Osteoblast (primary cell): ENCODE results near the gene PRKCE. TPM values are rescaled to one million over a fixed set of nuclear protein-coding genes. Genes with fewer than 3 reads are reported as not detected.

Experiments
- DNase-seq: peaks from one replicate; pipeline ENCODE4 v3.0.0; 2011; ENCODE audit warnings: low spot score, mixed read lengths; ENCODE audit not compliant: insufficient read length; ENCODE audit errors: missing footprints
- H2AFZ ChIP-seq: 2 replicates; pipeline ENCODE4 v1.6.0; 2011; ENCODE audit warnings: mild to moderate bottlenecking, low read length
- H3K27ac ChIP-seq: 2 replicates; pipeline ENCODE4 v1.5.1; 2011; ENCODE audit warnings: mild to moderate bottlenecking, low read depth, low read length, moderate library complexity
- H3K27me3 ChIP-seq: 2 replicates; pipeline ENCODE4 v1.6.0; 2012; ENCODE audit warnings: mild to moderate bottlenecking, control low read depth, inconsistent platforms, low read length, moderate library complexity; ENCODE audit not compliant: insufficient read depth
- H3K36me3 ChIP-seq: 2 replicates; pipeline ENCODE4 v1.5.1; 2011; ENCODE audit warnings: mild to moderate bottlenecking, low read length, control low read depth, moderate library complexity; ENCODE audit not compliant: insufficient read depth
- H3K4me1 ChIP-seq: 2 replicates; pipeline ENCODE4 v1.5.1; 2011; ENCODE audit warnings: mild to moderate bottlenecking, low read length, control low read depth, moderate library complexity; ENCODE audit not compliant: insufficient read depth
- H3K4me2 ChIP-seq: 2 replicates; pipeline ENCODE4 v1.6.0; 2011; ENCODE audit warnings: mild to moderate bottlenecking, low read length; ENCODE audit not compliant: insufficient read depth
- H3K4me3 ChIP-seq: fragments of 200-600 bp; sonication (generic); 3 replicates; pipeline ENCODE4 v1.5.1; 2012; ENCODE audit warnings: mild to moderate bottlenecking, low read length, inconsistent platforms; ENCODE audit not compliant: insufficient read depth
- H3K79me2 ChIP-seq: 2 replicates; pipeline ENCODE4 v1.6.0; 2012; ENCODE audit warnings: mild to moderate bottlenecking, low read length, control low read depth, inconsistent platforms; ENCODE audit not compliant: insufficient read depth
- H3K9me3 ChIP-seq: 2 replicates; pipeline ENCODE4 v1.5.1; 2011; ENCODE audit warnings: low read depth, low read length, control low read depth
- H4K20me1 ChIP-seq: 2 replicates; pipeline ENCODE4 v1.6.0; 2012; ENCODE audit warnings: mild to moderate bottlenecking, low read length, control low read depth; ENCODE audit not compliant: insufficient read depth
- CTCF ChIP-seq: IDR thresholded peaks from 2 replicates; pipeline ENCODE4 v1.5.1; 2011; ENCODE audit warnings: mild to moderate bottlenecking, low read depth, low read length, moderate library complexity; ENCODE audit errors: extremely low read depth
- total RNA-seq: library from RNA; depleted of rRNA; stranded (reverse); fragments of >200 nt; gene quantifications from 2 replicates; pipeline ENCODE4 v1.2.3, GENCODE V29; 2012

Gene PRKCE
- total RNA-seq, 1 donor = 22.1 TPM

- Histone ChIP-seq H3K4me3 (no peak overlapping the region), H3K4me2 (no peak overlapping the region), H3K4me1 (no peaks in the 10 kb centered on the region), H3K36me3 (no peaks in the 10 kb centered on the region), H3K27ac (no peak overlapping the region), H4K20me1 (peaks cover 17% of the 10 kb centered on the region), H2AFZ (no peak overlapping the region), H3K9me3 (no peaks in the 10 kb centered on the region), H3K79me2 (no peaks in the 10 kb centered on the region), H3K27me3 (no peaks in the 10 kb centered on the region)
- DNase-seq = no peak
- TF ChIP-seq CTCF = no peak
Observed at GRCh38 chr2:45731141-45731540, 79.7 kb downstream of the PRKCE start.

- Histone ChIP-seq H3K79me2 (no peaks in the 10 kb centered on the region), H3K36me3 (no peaks in the 10 kb centered on the region), H3K4me2 (no peak overlapping the region), H3K4me1 (no peaks in the 10 kb centered on the region), H2AFZ (no peak overlapping the region), H3K27ac (no peak overlapping the region), H3K27me3 (no peaks in the 10 kb centered on the region), H3K9me3 (no peaks in the 10 kb centered on the region), H4K20me1 (peaks cover 17% of the 10 kb centered on the region), H3K4me3 (no peak overlapping the region)
- TF ChIP-seq CTCF = no peak
- no peak for DNase-seq
Observed at GRCh38 chr2:45732436-45732835, 81.0 kb downstream of the PRKCE start.

GRCh38 chr2:45732946-45733345 is 81.5 kb downstream of the PRKCE start:
- no peak for TF ChIP-seq CTCF
- no peaks in the 10 kb centered on the region for H3K9me3 ChIP-seq
- no peak overlapping the region for H3K27ac ChIP-seq
- no peaks in the 10 kb centered on the region for H3K79me2 ChIP-seq
- no peak overlapping the region for H3K4me3 ChIP-seq
- H4K20me1 ChIP-seq = peaks cover 17% of the 10 kb centered on the region
- DNase-seq = no peak
- no peaks in the 10 kb centered on the region for H3K27me3 ChIP-seq
- H2AFZ ChIP-seq = no peak overlapping the region
- no peak overlapping the region for H3K4me2 ChIP-seq
- no peaks in the 10 kb centered on the region for H3K36me3 ChIP-seq
- H3K4me1 ChIP-seq = no peaks in the 10 kb centered on the region

GRCh38 chr2:45734336-45734735 is 82.9 kb downstream of the PRKCE start:
- no peaks in the 10 kb centered on the region for H3K79me2 ChIP-seq
- no peaks in the 10 kb centered on the region for H3K36me3 ChIP-seq
- no peaks in the 10 kb centered on the region for H3K4me1 ChIP-seq
- H3K27ac ChIP-seq = no peak overlapping the region
- no peaks in the 10 kb centered on the region for H3K9me3 ChIP-seq
- DNase-seq = no peak
- no peak overlapping the region for H3K4me3 ChIP-seq
- H4K20me1 ChIP-seq = peaks cover 18% of the 10 kb centered on the region
- TF ChIP-seq CTCF = no peak
- H2AFZ ChIP-seq = no peak overlapping the region
- no peaks in the 10 kb centered on the region for H3K27me3 ChIP-seq
- H3K4me2 ChIP-seq = no peak overlapping the region
